Activated CD8-positive, alpha-beta T cell treated with anti-CD3 and anti-CD28 coated beads for 36 hours (primary cell): ENCODE results near the gene AHRR. TPM values are rescaled to one million over a fixed set of nuclear protein-coding genes. Genes with fewer than 3 reads are reported as not detected.

Experiments
- ATAC-seq: fragments of 200-7000 bp; cut with Tn5 transposase; one replicate; pipeline ENCODE4 v1.10.0; 2021; ENCODE audit warnings: mild to moderate bottlenecking, moderate library complexity
- CTCF ChIA-PET: fragments of 350-600 bp; sonication (Branson Sonifier 250); formaldehyde crosslinking; loops from one replicate; lab custom pipeline; 2021; ENCODE audit warnings: antibody characterized with exemption; lab: Charles Lee
- POLR2A ChIA-PET: fragments of 350-600 bp; sonication (Branson Sonifier 250); formaldehyde crosslinking; loops from one replicate; lab custom pipeline; 2021; ENCODE audit warnings: antibody characterized with exemption; lab: Charles Lee
- DNase-seq: peaks from one replicate; pipeline ENCODE4 v3.0.0-alpha.2; 2020
- H3K27ac Mint-ChIP-seq: one replicate; pipeline ENCODE4 v1.8.0; 2021; ENCODE audit warnings: mild to moderate bottlenecking, mixed read lengths
- H3K27me3 Mint-ChIP-seq: one replicate; pipeline ENCODE4 v1.8.0; 2021; ENCODE audit warnings: mixed read lengths
- H3K36me3 Mint-ChIP-seq: one replicate; pipeline ENCODE4 v1.8.0; 2021; ENCODE audit warnings: low read depth, mixed read lengths
- H3K4me1 Mint-ChIP-seq: one replicate; pipeline ENCODE4 v1.8.0; 2021; ENCODE audit warnings: low read depth, mixed read lengths
- H3K4me3 Mint-ChIP-seq: one replicate; pipeline ENCODE4 v1.8.0; 2021; ENCODE audit warnings: mild to moderate bottlenecking, moderate library complexity, mixed read lengths
- H3K9me3 Mint-ChIP-seq: one replicate; pipeline ENCODE4 v1.8.0; 2021; ENCODE audit warnings: mixed read lengths
- CTCF ChIP-seq: fragments of 200-600 bp; IDR thresholded peaks from one replicate; pipeline ENCODE4 v1.8.0; 2022; ENCODE audit warnings: antibody characterized with exemption, mild to moderate bottlenecking
- intact Hi-C: fragments of 100-400 bp; cut with micrococcal nuclease; formaldehyde crosslinking; loops from one replicate; pipeline ENCODE4 v1.10.0; 2022
- total RNA-seq, 2 experiments: library from RNA; stranded (reverse); gene quantifications; one replicate each; pipeline ENCODE4 v1.2.3, GENCODE V29; 2021

Gene AHRR
- total RNA-seq, 2 experiments from 2014 or later: 26.3 to 27.9 TPM

- CTCF ChIA-PET: no interaction called here
These were observed 8.3 kb downstream of the AHRR start for GRCh38 chr5:329768-330167.

GRCh38 chr5:332843-333242, 11.3 kb downstream of the AHRR start:
- Mint-ChIP-seq H3K4me1 (peaks cover 40% of the 10 kb centered on the region), H3K4me3 (no peak overlapping the region), H3K27ac (peak overlapping the region; percentile 56), H3K36me3 (peaks cover 20% of the 10 kb centered on the region), H3K9me3 (no peaks in the 10 kb centered on the region), H3K27me3 (peaks cover 3% of the 10 kb centered on the region)
- TF ChIP-seq CTCF: no peak
- intact Hi-C loops: no loop called here
- ATAC-seq (peak; percentile 80), DNase-seq (peak; percentile 86)
- POLR2A ChIA-PET: interaction anchor here (0.9 to 1.3 kb wide), 3 partner anchors 10 to 51 kb away, joined by 3 to 4 read pairs (median 3); no protein-coding TSS in a partner anchor
- CTCF ChIA-PET: no interaction called here

More at GRCh38 chr5:329768-330167, 8.3 kb downstream of the AHRR start:
- Mint-ChIP-seq H3K27ac (no peak overlapping the region), H3K36me3 (peaks cover 27% of the 10 kb centered on the region), H3K9me3 (no peaks in the 10 kb centered on the region), H3K27me3 (peaks cover 13% of the 10 kb centered on the region), H3K4me3 (no peak overlapping the region), H3K4me1 (peaks cover 34% of the 10 kb centered on the region)
- intact Hi-C loops: no loop called here
- no peak for TF ChIP-seq CTCF
- ATAC-seq (no peak), DNase-seq (no peak)
- POLR2A ChIA-PET: no interaction called here

GRCh38 chr5:333945-334344, 12.4 kb downstream of the AHRR start:
- TF ChIP-seq CTCF: no peak
- no peak for DNase-seq
- peak; percentile 73 for ATAC-seq
- peak overlapping the region; percentile 33 for H3K4me3 Mint-ChIP-seq
- POLR2A ChIA-PET: interaction anchor here (1.1 kb wide), 1 partner anchor 10 kb away, joined by 5 read pairs; no protein-coding TSS in a partner anchor
- H3K27me3 Mint-ChIP-seq: peaks cover 1% of the 10 kb centered on the region
- H3K36me3 Mint-ChIP-seq: peaks cover 20% of the 10 kb centered on the region
- peak overlapping the region; percentile 84 for H3K27ac Mint-ChIP-seq
- H3K4me1 Mint-ChIP-seq: peaks cover 39% of the 10 kb centered on the region
- CTCF ChIA-PET: no interaction called here
- H3K9me3 Mint-ChIP-seq: no peaks in the 10 kb centered on the region
- intact Hi-C loops: no loop called here

- Mint-ChIP-seq H3K27ac (peak overlapping the region; percentile 2), H3K36me3 (peaks cover 14% of the 10 kb centered on the region), H3K9me3 (no peaks in the 10 kb centered on the region), H3K27me3 (peaks cover 1% of the 10 kb centered on the region), H3K4me3 (no peak overlapping the region), H3K4me1 (peaks cover 36% of the 10 kb centered on the region)
- DNase-seq: no peak
- ChIA-PET CTCF (interaction anchor here (0.9 to 1.5 kb wide), 2 partner anchors 9 to 18 kb away, joined by 3 to 4 read pairs; no protein-coding TSS in a partner anchor), POLR2A (interaction anchor here (0.9 to 1.2 kb wide), 4 partner anchors 9 to 18 kb away, joined by 3 to 5 read pairs (median 3); no protein-coding TSS in a partner anchor)
- no peak for TF ChIP-seq CTCF
- ATAC-seq: no peak
- intact Hi-C loops: no loop called here
These were observed 13.6 kb downstream of the AHRR start for GRCh38 chr5:334903-335739.

DNA sequence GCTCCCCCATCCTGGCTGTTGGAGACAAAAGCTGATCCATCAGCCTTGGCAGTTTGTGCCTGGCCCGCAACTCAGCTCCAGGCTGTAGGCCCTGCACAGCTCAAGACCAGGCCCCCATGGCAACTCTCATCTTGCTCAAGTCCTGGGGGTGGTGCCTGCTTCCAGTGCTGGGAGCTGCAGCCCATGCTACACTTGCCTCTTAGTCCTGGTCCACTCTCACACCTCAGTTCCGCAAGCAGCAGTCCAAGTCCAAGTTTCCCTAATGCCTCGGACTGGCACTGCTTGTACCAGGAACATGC, 14.2 kb downstream of the AHRR start:
- H3K27ac Mint-ChIP-seq: no peak overlapping the region
- no peak for TF ChIP-seq CTCF
- ATAC-seq: no peak
- intact Hi-C loops: no loop called here
- DNase-seq: no peak
- peaks cover 37% of the 10 kb centered on the region for H3K4me1 Mint-ChIP-seq
- peaks cover 11% of the 10 kb centered on the region for H3K36me3 Mint-ChIP-seq
- ChIA-PET CTCF (interaction anchor here (0.9 to 1.5 kb wide), 2 partner anchors 8 to 19 kb away, joined by 3 to 4 read pairs; no protein-coding TSS in a partner anchor), POLR2A (interaction anchor here (1.2 kb wide), 2 partner anchors 18 to 19 kb away, joined by 3 read pairs; no protein-coding TSS in a partner anchor)
- H3K27me3 Mint-ChIP-seq: no peaks in the 10 kb centered on the region
- H3K9me3 Mint-ChIP-seq: no peaks in the 10 kb centered on the region
- no peak overlapping the region for H3K4me3 Mint-ChIP-seq
